ENCODE data around the gene FAM118B. TPM values are rescaled to one million over a fixed set of nuclear protein-coding genes. Genes with fewer than 3 reads are reported as not detected.

FAM118B gene
- total RNA-seq (10 to 100 TPM; 25.8 to 40.4 TPM), polyA plus RNA-seq (ENCODE audit: insufficient read length in 2 of 2) (10 to 100 TPM; 33.0 to 34.3 TPM)
- long read RNA-seq, donor 1, transcript FAM118B-209 (9 exons, 2,402 nt), result major isoform, 6 of 11 reads
- long read RNA-seq, donor 1, partial matches to known transcripts, result 0 of 11 reads
- long read RNA-seq, donor 1, other reads (novel, unspliced or antisense), result 0 of 11 reads
- long read RNA-seq, donor 2, partial matches to known transcripts, result 0 of 2 reads
- long read RNA-seq, donor 2, other reads (novel, unspliced or antisense), result 0 of 2 reads
- long read RNA-seq, donor 3, transcript FAM118B-209 (9 exons, 2,402 nt), result major isoform, 5 of 19 reads
- long read RNA-seq, donor 3, partial matches to known transcripts, result 13 of 19 reads
- long read RNA-seq, donor 3, other reads (novel, unspliced or antisense), result 0 of 19 reads
- long read RNA-seq, donor 4, transcript FAM118B-209 (9 exons, 2,402 nt), result major isoform, 6 of 13 reads
- long read RNA-seq, donor 4, partial matches to known transcripts, result 0 of 13 reads
- long read RNA-seq, donor 4, other reads (novel, unspliced or antisense), result 7 of 13 reads

GRCh38 chr11:126211236-126212088 is at the start of gene FAM118B, which contains the start of gene RPUSD4:
FAM118B (plus strand) TSS chr11:126211782; CDS start chr11:126235002, 23,220 bp downstream.
RPUSD4 (minus strand) TSS chr11:126211650; CDS start chr11:126211638, 12 bp downstream.
- Histone ChIP-seq H3K4me3 (ENCODE audit: low read depth, low read length) (peak within 1 kb of the TSS; percentile 100), H3K9me3 (ENCODE audit: control insufficient read depth, insufficient read depth, low read length) (no peaks in the 10 kb centered on the region), H3K27me3 (ENCODE audit: control insufficient read depth, insufficient read depth, low read length) (no peaks in the 10 kb centered on the region), H3K36me3 (ENCODE audit: control insufficient read depth, insufficient read depth, low read length) (peaks cover 6% of the 10 kb centered on the region), H3K4me1 (ENCODE audit: control insufficient read depth, insufficient read depth, low read length) (peaks cover 9% of the 10 kb centered on the region), H3K27ac (ENCODE audit: low read depth, low read length) (no peak within 1 kb of the TSS)
- under 1% methylated on average over 62 of the region's 62 CpGs for WGBS (ENCODE audit: insufficient coverage)
- peak; percentile 74 to 99 (median 92) for DNase-seq (ENCODE audit: low read depth in 4 of 6, low spot score in 6 of 6)

- Histone ChIP-seq H3K4me1 (ENCODE audit: control insufficient read depth, insufficient read depth, low read length) (peaks cover 40% of the 10 kb centered on the region), H3K36me3 (ENCODE audit: control insufficient read depth, insufficient read depth, low read length) (no peaks in the 10 kb centered on the region), H3K27ac (ENCODE audit: low read depth, low read length) (no peak overlapping the region), H3K27me3 (ENCODE audit: control insufficient read depth, insufficient read depth, low read length) (peaks cover 31% of the 10 kb centered on the region), H3K9me3 (ENCODE audit: control insufficient read depth, insufficient read depth, low read length) (no peaks in the 10 kb centered on the region), H3K4me3 (ENCODE audit: low read depth, low read length) (no peak overlapping the region)
- 81% methylated on average over 9 of the region's 14 CpGs for WGBS (ENCODE audit: insufficient coverage)
- DNase-seq (ENCODE audit: low read depth in 4 of 6, low spot score in 6 of 6), result no peak
Observed at GRCh38 chr11:126162306-126163030, 49.1 kb upstream of the FAM118B start.

- WGBS (ENCODE audit: insufficient coverage), result 11% methylated on average over 19 of the region's 22 CpGs
Observed at GRCh38 chr11:126163074-126163700, 48.4 kb upstream of the FAM118B start.

GRCh38 chr11:126163779-126164178 is 47.8 kb upstream of the FAM118B start:
- Histone ChIP-seq H3K9me3 (ENCODE audit: control insufficient read depth, insufficient read depth, low read length) (no peaks in the 10 kb centered on the region), H3K27me3 (ENCODE audit: control insufficient read depth, insufficient read depth, low read length) (peaks cover 30% of the 10 kb centered on the region), H3K27ac (ENCODE audit: low read depth, low read length) (no peak overlapping the region), H3K4me1 (ENCODE audit: control insufficient read depth, insufficient read depth, low read length) (peaks cover 40% of the 10 kb centered on the region), H3K4me3 (ENCODE audit: low read depth, low read length) (no peak overlapping the region), H3K36me3 (ENCODE audit: control insufficient read depth, insufficient read depth, low read length) (no peaks in the 10 kb centered on the region)
- 73% methylated on average over 9 of the region's 9 CpGs for WGBS (ENCODE audit: insufficient coverage)
- no peak for DNase-seq (ENCODE audit: low read depth in 4 of 6, low spot score in 6 of 6)

More at GRCh38 chr11:126163074-126163700, 48.4 kb upstream of the FAM118B start:
- Histone ChIP-seq H3K9me3 (ENCODE audit: control insufficient read depth, insufficient read depth, low read length) (no peaks in the 10 kb centered on the region), H3K27me3 (ENCODE audit: control insufficient read depth, insufficient read depth, low read length) (peaks cover 32% of the 10 kb centered on the region), H3K4me1 (ENCODE audit: control insufficient read depth, insufficient read depth, low read length) (peaks cover 40% of the 10 kb centered on the region), H3K4me3 (ENCODE audit: low read depth, low read length) (no peak overlapping the region), H3K27ac (ENCODE audit: low read depth, low read length) (no peak overlapping the region), H3K36me3 (ENCODE audit: control insufficient read depth, insufficient read depth, low read length) (no peaks in the 10 kb centered on the region)
- DNase-seq (ENCODE audit: low read depth in 4 of 6, low spot score in 6 of 6), result peak in 2 of 6 donors; percentile 53 to 75

GRCh38 chr11:126164781-126165180 is 46.8 kb upstream of the FAM118B start:
- WGBS (ENCODE audit: insufficient coverage), result 89% methylated on average over 8 of the region's 8 CpGs
- no peak overlapping the region for H3K4me3 ChIP-seq (ENCODE audit: low read depth, low read length)
- no peak for DNase-seq (ENCODE audit: low read depth in 4 of 6, low spot score in 6 of 6)
- peaks cover 29% of the 10 kb centered on the region for H3K27me3 ChIP-seq (ENCODE audit: control insufficient read depth, insufficient read depth, low read length)
- no peaks in the 10 kb centered on the region for H3K36me3 ChIP-seq (ENCODE audit: control insufficient read depth, insufficient read depth, low read length)
- peaks cover 37% of the 10 kb centered on the region for H3K4me1 ChIP-seq (ENCODE audit: control insufficient read depth, insufficient read depth, low read length)
- no peak overlapping the region for H3K27ac ChIP-seq (ENCODE audit: low read depth, low read length)
- H3K9me3 ChIP-seq (ENCODE audit: control insufficient read depth, insufficient read depth, low read length), result no peaks in the 10 kb centered on the region

- no peak overlapping the region for H3K27ac ChIP-seq (ENCODE audit: low read depth, low read length)
- DNase-seq (ENCODE audit: low read depth in 4 of 6, low spot score in 6 of 6), result no peak
- H3K4me1 ChIP-seq (ENCODE audit: control insufficient read depth, insufficient read depth, low read length), result peaks cover 32% of the 10 kb centered on the region
- WGBS (ENCODE audit: insufficient coverage), result 91% methylated on average over 8 of the region's 9 CpGs
- no peaks in the 10 kb centered on the region for H3K36me3 ChIP-seq (ENCODE audit: control insufficient read depth, insufficient read depth, low read length)
- H3K9me3 ChIP-seq (ENCODE audit: control insufficient read depth, insufficient read depth, low read length), result no peaks in the 10 kb centered on the region
- no peak overlapping the region for H3K4me3 ChIP-seq (ENCODE audit: low read depth, low read length)
- H3K27me3 ChIP-seq (ENCODE audit: control insufficient read depth, insufficient read depth, low read length), result peaks cover 29% of the 10 kb centered on the region
Observed at GRCh38 chr11:126165311-126165720, 46.3 kb upstream of the FAM118B start.

GRCh38 chr11:126165757-126166156 is 45.8 kb upstream of the FAM118B start:
- H3K4me1 ChIP-seq (ENCODE audit: control insufficient read depth, insufficient read depth, low read length), result peaks cover 30% of the 10 kb centered on the region
- H3K4me3 ChIP-seq (ENCODE audit: low read depth, low read length), result no peak overlapping the region
- no peaks in the 10 kb centered on the region for H3K9me3 ChIP-seq (ENCODE audit: control insufficient read depth, insufficient read depth, low read length)
- 36% methylated on average over 10 of the region's 10 CpGs for WGBS (ENCODE audit: insufficient coverage)
- peak in 1 of 6 donors; percentile 53 for DNase-seq (ENCODE audit: low read depth in 4 of 6, low spot score in 6 of 6)
- no peak overlapping the region for H3K27ac ChIP-seq (ENCODE audit: low read depth, low read length)
- no peaks in the 10 kb centered on the region for H3K36me3 ChIP-seq (ENCODE audit: control insufficient read depth, insufficient read depth, low read length)
- peaks cover 26% of the 10 kb centered on the region for H3K27me3 ChIP-seq (ENCODE audit: control insufficient read depth, insufficient read depth, low read length)

- no CpG with 5 or more reads among the region's 3 CpGs for WGBS (ENCODE audit: insufficient coverage)
- peaks cover 24% of the 10 kb centered on the region for H3K27me3 ChIP-seq (ENCODE audit: control insufficient read depth, insufficient read depth, low read length)
- H3K36me3 ChIP-seq (ENCODE audit: control insufficient read depth, insufficient read depth, low read length), result no peaks in the 10 kb centered on the region
- DNase-seq (ENCODE audit: low read depth in 4 of 6, low spot score in 6 of 6), result no peak
- H3K4me1 ChIP-seq (ENCODE audit: control insufficient read depth, insufficient read depth, low read length), result peaks cover 24% of the 10 kb centered on the region
- H3K4me3 ChIP-seq (ENCODE audit: low read depth, low read length), result no peak overlapping the region
- H3K27ac ChIP-seq (ENCODE audit: low read depth, low read length), result no peak overlapping the region
- H3K9me3 ChIP-seq (ENCODE audit: control insufficient read depth, insufficient read depth, low read length), result no peaks in the 10 kb centered on the region
Observed at GRCh38 chr11:126166413-126166812, 45.2 kb upstream of the FAM118B start.

Data from spinal cord (tissue), 10 donors.